ENCODE measurements around the gene ZNF43.
A peak's percentile ranks its signal among the peaks of the same experiment; 100 is the strongest.
"Not testable (repeated sequence)": the region's sequence is repeated elsewhere in the genome, so short reads cannot be mapped to it uniquely, and the experiment has no call there.

The ZNF43 gene

GRCh38 chr19:21835810-21836444 lies at the start of gene ZNF43:
Gene ZNF43 (minus strand): TSS chr19:21836182. CDS start chr19:21836038, 144 bp downstream.
- DNase-seq (ENCODE audit: low read depth), result peak; percentile 97

GRCh38 chr19:21885516-21885915 lies 49.5 kb upstream of the ZNF43 start:
- DNase-seq (ENCODE audit: low read depth), result not testable (repeated sequence)

- not testable (repeated sequence) for DNase-seq (ENCODE audit: low read depth)
Measured at GRCh38 chr19:21884786-21885185, 48.8 kb upstream of the ZNF43 start.

- DNase-seq (ENCODE audit: low read depth), result no peak
Measured at GRCh38 chr19:21883516-21883915, 47.5 kb upstream of the ZNF43 start.

- not testable (repeated sequence) for DNase-seq (ENCODE audit: low read depth)
Measured at GRCh38 chr19:21880761-21881160, 44.8 kb upstream of the ZNF43 start.

DNA sequence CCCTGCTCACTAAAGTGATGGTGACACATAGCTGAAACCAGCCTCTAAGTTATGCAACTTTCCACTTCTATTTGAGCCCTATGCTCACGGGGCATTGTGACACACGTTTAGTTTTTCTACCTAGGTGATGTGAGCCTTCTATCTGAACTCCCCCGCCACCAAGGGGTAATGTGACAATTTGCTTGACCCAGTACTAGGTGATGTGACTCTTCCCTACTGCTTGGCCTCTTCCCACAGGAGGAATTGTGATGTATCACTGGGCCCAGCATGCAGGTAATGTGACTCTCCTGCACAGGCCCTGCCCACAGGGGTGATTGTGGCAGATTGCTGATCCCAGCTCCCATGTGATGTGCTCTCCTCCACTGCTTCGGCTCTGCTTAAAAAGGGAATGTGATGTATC lies 42.7 kb upstream of the ZNF43 start:
- DNase-seq (ENCODE audit: low read depth), result no peak

GRCh38 chr19:21877976-21878375 lies 42.0 kb upstream of the ZNF43 start:
- no peak for DNase-seq (ENCODE audit: low read depth)

- not testable (repeated sequence) for DNase-seq (ENCODE audit: low read depth)
Measured at GRCh38 chr19:21876608-21877007, 40.6 kb upstream of the ZNF43 start.

DNA sequence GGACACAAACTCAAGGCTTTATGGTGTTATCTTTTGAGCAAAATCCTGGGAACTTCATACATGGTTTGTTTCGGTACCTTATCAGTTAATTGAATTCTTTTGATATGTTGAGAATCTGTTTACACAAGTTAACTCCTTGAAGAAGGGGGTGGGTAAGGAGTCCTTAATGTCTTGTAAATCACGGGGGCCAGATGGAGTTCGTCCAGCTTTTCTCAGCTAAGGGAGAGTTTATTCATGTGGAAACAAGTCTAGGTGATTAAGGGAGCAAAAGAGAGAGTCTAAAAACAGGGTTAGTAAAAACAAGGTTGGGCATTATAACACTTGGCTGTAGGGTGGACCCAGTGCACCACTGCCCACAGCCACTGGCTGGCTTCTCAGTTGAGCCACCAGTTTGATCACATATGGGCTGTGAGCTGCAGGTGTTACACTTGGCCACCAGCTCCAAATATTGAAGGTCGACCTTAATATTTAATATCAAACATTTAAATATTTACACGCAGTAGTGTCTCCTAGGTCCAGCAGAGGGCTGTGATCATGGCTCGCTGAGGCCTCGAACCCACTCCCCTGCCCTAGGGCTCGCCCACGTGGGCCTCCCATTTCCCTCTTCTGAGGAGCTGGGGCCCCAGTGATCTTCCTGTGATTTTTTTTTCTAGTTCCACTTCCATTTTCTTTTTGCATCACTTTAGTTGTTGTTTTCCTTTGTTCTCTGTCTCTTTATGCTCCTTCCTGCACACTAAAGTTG lies 21.0 kb upstream of the ZNF43 start:
- no peak for DNase-seq (ENCODE audit: low read depth)

DNA sequence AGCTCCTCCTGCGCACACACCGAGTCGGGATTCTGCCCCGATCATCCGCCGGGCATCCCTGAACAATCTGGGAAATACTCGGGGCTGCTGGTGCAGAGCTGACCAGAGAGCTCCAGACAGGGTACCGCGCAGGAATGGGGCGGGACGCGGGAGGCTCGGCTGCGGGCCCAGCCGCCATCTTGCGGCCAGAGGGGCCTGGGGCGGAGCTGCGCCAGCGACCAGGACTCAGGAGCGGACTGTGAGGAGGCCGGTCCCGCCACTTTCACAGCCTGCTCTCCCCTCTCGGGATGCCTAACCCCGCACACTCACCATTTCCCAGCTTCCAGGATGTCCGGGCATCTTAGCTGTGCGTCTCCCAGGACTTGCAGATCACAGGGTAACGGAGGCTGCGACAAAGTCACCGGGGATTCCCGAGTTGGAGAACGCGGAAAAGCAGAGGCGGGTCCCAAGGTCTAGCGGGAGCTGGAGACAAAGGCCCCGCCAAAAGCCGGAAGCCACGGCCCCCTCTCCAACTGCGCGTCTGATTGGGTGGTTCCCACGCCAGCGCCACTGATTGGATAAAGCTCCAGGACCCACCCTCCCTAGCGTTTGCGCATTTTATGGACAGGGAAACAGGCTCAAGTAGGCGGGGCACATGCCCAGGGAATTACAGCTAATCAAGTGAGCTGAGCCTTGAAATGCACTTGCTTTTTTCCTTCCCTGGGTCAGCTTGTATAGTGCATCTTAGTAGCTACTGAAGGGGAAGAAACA lies 15.8 kb upstream of the ZNF43 start:
- DNase-seq (ENCODE audit: low read depth), result peak; percentile 97

- no peak for DNase-seq (ENCODE audit: low read depth)
Measured at GRCh38 chr19:21850656-21851255, 14.8 kb upstream of the ZNF43 start.

GRCh38 chr19:21848706-21849105 lies 12.7 kb upstream of the ZNF43 start:
- peak; percentile 79 for DNase-seq (ENCODE audit: low read depth)

- no peak for DNase-seq (ENCODE audit: low read depth)
Measured at GRCh38 chr19:21843081-21843480, 7.1 kb upstream of the ZNF43 start.

GRCh38 chr19:21841488-21842097 lies 5.6 kb upstream of the ZNF43 start:
- no peak for DNase-seq (ENCODE audit: low read depth)

DNA sequence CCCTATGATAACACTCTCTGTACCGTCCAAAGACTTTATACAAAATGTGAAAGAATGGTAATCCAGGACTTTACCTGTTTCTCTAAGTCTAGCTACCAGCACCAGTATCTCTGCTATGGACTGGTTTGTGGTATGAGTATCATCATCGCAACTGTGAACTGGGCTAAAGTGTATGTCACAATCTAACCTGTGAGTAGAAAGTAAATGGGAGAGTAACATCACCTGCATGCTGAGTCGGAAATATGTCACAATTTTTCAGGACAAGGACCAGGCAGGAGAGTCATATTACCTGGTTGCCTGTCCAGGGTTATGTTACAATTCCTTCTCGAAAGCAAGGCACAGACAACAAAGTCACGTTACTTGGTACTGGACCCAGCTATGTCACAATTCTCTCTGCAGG lies 5.1 kb upstream of the ZNF43 start:
- DNase-seq (ENCODE audit: low read depth), result no peak

- no peak for DNase-seq (ENCODE audit: low read depth)
Measured at GRCh38 chr19:21839976-21840375, 4.0 kb upstream of the ZNF43 start.

- peak; percentile 13 for DNase-seq (ENCODE audit: low read depth)
Measured at GRCh38 chr19:21838646-21839045, 2.7 kb upstream of the ZNF43 start.

DNA sequence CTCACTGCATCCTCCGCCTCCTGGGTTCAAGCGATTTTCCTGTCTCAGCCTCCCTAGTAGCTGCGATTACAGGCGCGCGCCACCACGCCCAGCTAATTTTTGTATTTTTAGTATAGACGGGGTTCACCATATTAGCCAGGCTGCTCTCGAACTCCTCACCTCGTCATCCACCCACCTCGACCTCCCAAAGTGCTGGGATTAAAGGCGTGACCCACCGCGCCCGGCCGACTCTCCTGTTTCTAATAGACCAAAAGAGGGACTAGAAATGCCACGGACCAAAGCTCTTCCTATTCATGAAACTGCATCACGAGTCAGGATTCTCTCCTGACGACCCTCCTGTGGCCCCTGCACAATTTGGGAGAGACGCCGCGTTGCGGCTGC lies 563 bp downstream of the ZNF43 start:
- DNase-seq (ENCODE audit: low read depth), result no peak

DNA sequence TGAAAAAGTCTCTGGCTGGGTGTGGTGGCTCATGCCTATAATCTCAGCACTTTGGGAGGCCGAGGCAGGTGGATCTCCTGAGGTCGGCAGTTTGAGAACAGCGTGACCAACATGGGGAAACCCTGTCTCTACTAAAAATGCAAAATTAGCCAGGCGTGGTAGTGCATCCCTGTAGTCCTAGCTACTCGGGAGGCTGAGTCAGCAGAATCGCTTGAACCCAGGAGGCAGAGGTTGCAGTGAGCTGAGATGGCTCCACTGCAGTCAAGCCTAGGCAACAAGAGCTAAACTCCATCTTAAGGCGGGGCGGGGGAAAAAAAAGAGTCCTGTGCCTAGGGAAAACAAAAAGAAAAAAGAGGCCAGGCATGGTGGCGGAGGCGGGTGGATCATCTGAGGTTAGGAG lies 2.2 kb downstream of the ZNF43 start:
- no peak for DNase-seq (ENCODE audit: low read depth)

- no peak for DNase-seq (ENCODE audit: low read depth)
Measured at GRCh38 chr19:21824679-21825078, 11.3 kb downstream of the ZNF43 start.

- DNase-seq (ENCODE audit: low read depth), result no peak
Measured at GRCh38 chr19:21823224-21823623, 12.8 kb downstream of the ZNF43 start.

DNA sequence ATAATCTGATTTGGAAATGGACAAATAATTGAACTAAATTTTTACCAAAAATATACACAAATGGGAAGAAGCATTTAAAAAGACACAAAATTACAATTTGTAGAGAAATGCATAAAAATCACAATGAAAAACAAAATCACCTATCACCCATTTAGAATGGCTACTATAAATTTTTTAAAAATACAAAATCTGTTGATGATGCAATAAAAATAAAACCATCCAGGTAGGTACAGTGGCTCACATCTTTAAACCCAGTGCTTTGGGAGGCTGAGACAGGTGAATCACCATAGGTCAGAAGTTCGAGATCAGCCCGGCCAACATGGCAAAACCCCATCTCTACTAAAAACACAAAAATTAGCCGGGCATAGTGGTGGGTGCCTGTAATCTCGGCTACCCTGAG lies 23.5 kb downstream of the ZNF43 start:
- DNase-seq (ENCODE audit: low read depth), result no peak

All from ELR (cell line).